GM15510 (cell line): ENCODE measurements around the gene LCP1.
A peak's percentile ranks its signal among the peaks of the same experiment; 100 is the strongest.

Experiments
- POLR2A ChIP-seq: IDR thresholded peaks from 3 replicates; pipeline ENCODE4 v1.6.1; 2011; ENCODE audit warnings: borderline replicate concordance; ENCODE audit not compliant: insufficient read length; ENCODE audit errors: extremely low read depth

LCP1 gene

GRCh38 chr13:46127358-46128023, 54.5 kb downstream of the LCP1 start:
- TF ChIP-seq POLR2A, result no peak

GRCh38 chr13:46126552-46127357, 55.2 kb downstream of the LCP1 start:
- peak; percentile 22 for TF ChIP-seq POLR2A

DNA sequence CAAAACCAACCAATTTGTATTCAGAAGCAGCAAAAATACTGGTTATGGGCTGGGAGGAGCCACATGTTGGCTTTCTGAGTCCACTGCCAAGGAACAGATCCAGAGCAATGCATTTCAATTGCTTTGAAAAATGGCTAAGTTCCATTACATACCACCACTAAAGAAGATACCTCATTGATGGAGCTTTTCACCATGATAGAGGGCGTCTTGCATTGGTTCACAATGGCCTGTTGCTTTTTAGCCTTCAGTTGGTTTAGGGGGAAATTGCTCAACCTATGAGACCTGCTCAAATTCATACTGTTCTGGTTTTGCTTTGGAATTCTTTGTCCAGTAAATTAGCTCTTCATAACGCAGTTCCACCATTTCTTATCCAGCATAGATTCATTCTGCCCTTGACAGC, 55.9 kb downstream of the LCP1 start:
- TF ChIP-seq POLR2A, result no peak

GRCh38 chr13:46124967-46125933, 56.7 kb downstream of the LCP1 start:
- peak; percentile 42 for TF ChIP-seq POLR2A

GRCh38 chr13:46124531-46124966, 57.4 kb downstream of the LCP1 start:
- TF ChIP-seq POLR2A, result peak; percentile 42

GRCh38 chr13:46122304-46122703, 59.7 kb downstream of the LCP1 start:
- TF ChIP-seq POLR2A, result no peak

DNA sequence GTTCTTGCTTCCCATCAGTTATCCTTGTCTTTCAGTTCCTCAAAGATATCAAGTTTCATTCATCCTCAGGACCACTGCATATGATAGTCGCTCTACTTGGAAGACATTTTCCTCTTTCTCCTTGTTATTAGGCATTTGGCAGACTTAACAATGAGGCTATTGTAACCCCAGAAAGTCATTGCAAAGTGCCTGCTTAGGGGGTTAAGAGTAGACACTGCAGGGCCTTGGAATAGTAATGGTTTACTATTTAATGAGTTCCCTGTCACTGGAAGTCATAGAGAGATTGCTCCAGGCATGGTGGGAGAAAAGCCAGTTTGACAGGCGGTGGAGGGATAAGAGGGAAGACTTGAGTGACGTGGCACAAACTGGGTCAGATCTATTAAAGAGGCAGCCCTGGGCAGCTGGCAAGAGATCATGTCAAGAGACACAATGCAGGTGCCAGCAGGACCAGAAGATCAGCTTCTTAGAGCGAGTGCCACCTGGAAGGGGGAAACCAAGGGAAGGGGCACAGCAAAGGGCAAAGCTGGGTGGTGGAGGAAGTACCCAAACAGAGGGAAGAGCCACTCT, 60.3 kb downstream of the LCP1 start:
- TF ChIP-seq POLR2A, result no peak

DNA sequence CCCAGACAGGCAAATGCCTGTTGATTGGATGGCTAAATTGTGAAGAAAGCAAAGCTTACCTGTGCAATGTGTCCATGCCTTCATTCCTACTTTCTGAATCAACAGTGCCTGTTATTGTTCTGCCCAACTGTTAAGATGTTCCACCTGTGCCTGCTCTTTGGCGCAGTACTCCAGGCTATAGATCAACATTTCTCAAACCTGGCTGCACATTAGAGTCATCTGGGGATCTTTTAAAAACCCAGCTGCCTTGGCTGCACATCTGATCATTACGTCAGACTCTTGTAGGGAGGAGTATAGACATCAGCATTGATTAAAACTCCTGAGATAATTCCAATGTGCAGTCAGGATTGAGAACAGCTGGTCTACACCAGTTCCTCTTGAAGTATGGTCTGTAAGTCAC, 60.9 kb downstream of the LCP1 start:
- TF ChIP-seq POLR2A, result no peak

DNA sequence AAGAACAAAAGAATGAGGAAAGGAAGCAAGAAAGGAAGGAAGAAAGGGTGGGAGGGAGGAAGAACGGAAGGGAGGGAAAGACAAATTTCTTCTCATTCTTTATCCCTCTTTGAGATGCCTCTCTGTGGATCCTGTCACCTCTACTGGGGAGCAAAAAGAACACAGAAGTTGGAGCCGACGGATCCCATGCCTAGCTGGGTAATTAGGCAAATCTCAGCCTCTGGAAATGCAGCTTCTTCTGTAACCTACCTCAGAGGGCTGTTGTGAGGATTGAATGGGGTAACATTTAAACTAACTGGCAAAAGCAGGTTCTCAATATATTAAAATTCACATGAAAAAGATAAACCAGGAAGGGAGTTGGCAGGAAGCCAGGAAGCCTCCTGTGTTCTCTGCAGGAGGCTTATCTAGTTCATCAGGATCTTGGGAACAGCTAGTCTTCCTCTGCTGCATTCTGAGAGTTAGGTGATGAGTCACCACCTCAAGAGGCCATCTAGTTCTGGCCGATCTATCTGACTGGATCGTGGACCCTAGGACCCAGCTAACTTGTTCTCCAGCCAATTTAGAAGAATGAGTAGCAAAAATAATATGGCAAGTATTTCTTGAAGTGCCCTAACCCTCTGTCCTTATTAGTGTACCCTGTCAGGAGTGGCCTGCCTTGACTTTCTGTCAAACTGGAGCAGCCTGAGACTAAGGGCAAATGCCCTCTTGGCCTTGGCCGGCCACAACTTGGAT, 61.9 kb downstream of the LCP1 start:
- TF ChIP-seq POLR2A, result no peak

GRCh38 chr13:46116653-46117502, 65.1 kb downstream of the LCP1 start:
- no peak for TF ChIP-seq POLR2A

- TF ChIP-seq POLR2A, result no peak
Measured at GRCh38 chr13:46114613-46115012, 67.4 kb downstream of the LCP1 start.

DNA sequence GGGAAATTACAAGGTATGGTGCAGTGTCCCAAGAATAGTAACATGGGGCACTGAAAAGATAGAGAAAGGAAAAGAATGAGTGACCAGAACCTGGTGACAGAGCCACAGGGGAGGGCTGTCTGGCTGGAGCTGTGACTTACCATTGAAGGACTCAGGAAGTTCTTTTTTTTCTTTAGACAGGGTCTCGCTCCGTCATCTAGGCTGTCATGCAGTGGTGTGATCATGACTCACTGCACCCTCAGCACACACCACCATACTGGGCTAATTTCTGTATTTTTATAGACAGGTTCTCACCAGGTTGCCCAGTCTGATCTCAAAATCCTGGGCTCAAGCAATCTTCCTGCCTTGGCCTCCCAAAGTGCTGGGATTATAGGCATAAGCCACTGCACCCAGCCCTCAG, 68.4 kb downstream of the LCP1 start:
- no peak for TF ChIP-seq POLR2A

DNA sequence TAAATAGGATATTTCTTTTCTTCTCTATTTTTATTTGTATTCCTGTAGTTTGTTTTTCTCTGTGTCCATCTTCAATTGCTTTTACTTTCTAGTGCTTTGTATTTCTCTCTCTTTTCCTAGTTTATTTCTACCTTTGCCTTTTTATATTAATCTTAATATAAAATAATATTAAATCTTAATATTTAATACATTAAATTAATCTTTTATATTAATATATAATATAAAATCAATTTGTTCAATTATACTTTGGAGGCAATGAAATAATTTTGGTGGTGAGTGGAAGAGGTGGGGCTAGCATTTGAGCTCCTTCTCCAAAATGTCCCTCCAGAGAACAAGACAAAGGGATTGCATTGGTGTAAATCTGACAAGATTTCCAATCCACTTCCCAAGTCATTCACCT, 70.8 kb downstream of the LCP1 start:
- TF ChIP-seq POLR2A, result no peak
